OCI-LY1 (cell line): ENCODE measurements around the gene UNG.

Experiments used
- H2AFZ ChIP-seq: fragments of 200-600 bp; sonication (generic), shearing (Covaris generic); 2 replicates; pipeline ENCODE4 v1.6.0; 2014; ENCODE audit warnings: antibody characterized with exemption, mild to moderate bottlenecking, low read length
- H3F3A ChIP-seq: fragments of 200-600 bp; sonication (generic), shearing (Covaris generic); 2 replicates; pipeline ENCODE4 v1.6.0; 2014; ENCODE audit warnings: mild to moderate bottlenecking, antibody characterized with exemption, low read length, moderate library complexity; ENCODE audit not compliant: insufficient read depth
- H3K27ac ChIP-seq: fragments of 200-600 bp; sonication (generic); 2 replicates; pipeline ENCODE4 v1.5.1; 2014; ENCODE audit warnings: low read length, mixed run types, mild to moderate bottlenecking, low read depth; ENCODE audit not compliant: poor library complexity, severe bottlenecking
- H3K27me3 ChIP-seq: fragments of 200-600 bp; sonication (generic); 2 replicates; pipeline ENCODE4 v1.6.0; 2014; ENCODE audit warnings: antibody characterized with exemption, mild to moderate bottlenecking, low read length, moderate library complexity; ENCODE audit not compliant: insufficient read depth
- H3K36me3 ChIP-seq: fragments of 200-600 bp; sonication (generic); 2 replicates; pipeline ENCODE4 v1.6.1; 2014; ENCODE audit warnings: mild to moderate bottlenecking, antibody characterized with exemption, low read length, moderate library complexity, mixed read lengths; ENCODE audit not compliant: insufficient read depth
- H3K4me1 ChIP-seq: fragments of 200-600 bp; sonication (generic); 2 replicates; pipeline ENCODE4 v1.5.1; 2014; ENCODE audit warnings: mild to moderate bottlenecking, low read length, moderate library complexity; ENCODE audit not compliant: insufficient read depth, severe bottlenecking
- H3K4me2 ChIP-seq: fragments of 200-600 bp; sonication (generic), shearing (Covaris generic); 2 replicates; pipeline ENCODE4 v1.6.1; 2014; ENCODE audit warnings: low read length
- H3K4me3 ChIP-seq: fragments of 200-600 bp; sonication (generic); 2 replicates; pipeline ENCODE4 v1.5.1; 2014; ENCODE audit warnings: low read length, low read depth, mild to moderate bottlenecking, mixed read lengths; ENCODE audit not compliant: poor library complexity, severe bottlenecking
- H3K79me2 ChIP-seq: fragments of 200-600 bp; shearing (Covaris generic); 2 replicates; pipeline ENCODE4 v1.6.1; 2016; ENCODE audit warnings: mixed run types, low read length, mixed read lengths; ENCODE audit not compliant: insufficient read depth
- H3K9ac ChIP-seq: fragments of 200-600 bp; sonication (generic), shearing (Covaris generic); 2 replicates; pipeline ENCODE4 v1.6.1; 2014; ENCODE audit warnings: mild to moderate bottlenecking, low read length, mixed read lengths
- H3K9me2 ChIP-seq: fragments of 200-600 bp; sonication (generic), shearing (Covaris generic); 2 replicates; pipeline ENCODE4 v1.6.1; 2014; ENCODE audit warnings: low read depth, mild to moderate bottlenecking, low read length, mixed read lengths
- H3K9me3 ChIP-seq: fragments of 200-600 bp; shearing (Covaris generic); 2 replicates; pipeline ENCODE4 v1.6.1; 2014; ENCODE audit warnings: low read length, mixed read lengths
- H4K20me1 ChIP-seq: fragments of 200-600 bp; sonication (generic), shearing (Covaris generic); 2 replicates; pipeline ENCODE4 v1.6.0; 2016; ENCODE audit warnings: mild to moderate bottlenecking, low read length; ENCODE audit not compliant: insufficient read depth
- CTCF ChIP-seq: fragments of 200-600 bp; sonication (generic), shearing (Covaris generic); IDR thresholded peaks from 2 replicates; pipeline ENCODE4 v1.5.1; 2017; ENCODE audit warnings: mild to moderate bottlenecking, antibody characterized with exemption, low read length, moderate library complexity, mixed read lengths
- EZH2 ChIP-seq: fragments of 200-600 bp; sonication (generic), shearing (Covaris generic); IDR thresholded peaks from 2 replicates; pipeline ENCODE4 v1.8.0; 2017; ENCODE audit warnings: borderline replicate concordance, mixed run types, mild to moderate bottlenecking, antibody characterized with exemption, low read length, moderate library complexity, mixed read lengths

Gene UNG

GRCh38 chr12:109084425-109084824 lies 13.0 kb upstream of the UNG start:
- H3K27me3 ChIP-seq = no peaks in the 10 kb centered on the region
- H3K9ac ChIP-seq = no peak overlapping the region
- H3K9me3 ChIP-seq = no peaks in the 10 kb centered on the region
- no peak overlapping the region for H2AFZ ChIP-seq
- no peaks in the 10 kb centered on the region for H3K79me2 ChIP-seq
- no peaks in the 10 kb centered on the region for H4K20me1 ChIP-seq
- H3K4me1 ChIP-seq = no peaks in the 10 kb centered on the region
- no peak overlapping the region for H3K4me3 ChIP-seq
- TF ChIP-seq EZH2 (no peak), CTCF (no peak)
- H3K9me2 ChIP-seq = no peaks in the 10 kb centered on the region
- H3K4me2 ChIP-seq = no peak overlapping the region
- H3F3A ChIP-seq = no peaks in the 10 kb centered on the region
- H3K36me3 ChIP-seq = peaks cover 27% of the 10 kb centered on the region; the same call in 1 of the 2 replicates
- no peak overlapping the region for H3K27ac ChIP-seq

- no peaks in the 10 kb centered on the region for H4K20me1 ChIP-seq
- no peak overlapping the region for H3K9ac ChIP-seq
- no peaks in the 10 kb centered on the region for H3K27me3 ChIP-seq
- H3K4me1 ChIP-seq = peaks cover 7% of the 10 kb centered on the region
- H3K79me2 ChIP-seq = no peaks in the 10 kb centered on the region
- no peaks in the 10 kb centered on the region for H3F3A ChIP-seq
- TF ChIP-seq EZH2 (no peak), CTCF (no peak)
- no peak overlapping the region for H3K4me3 ChIP-seq
- H3K9me2 ChIP-seq = no peaks in the 10 kb centered on the region
- no peak overlapping the region for H3K27ac ChIP-seq
- no peaks in the 10 kb centered on the region for H3K9me3 ChIP-seq
- no peak overlapping the region for H3K4me2 ChIP-seq
- no peak overlapping the region for H2AFZ ChIP-seq
- peaks cover 36% of the 10 kb centered on the region; the same call in 1 of the 2 replicates for H3K36me3 ChIP-seq
Measured at GRCh38 chr12:109085590-109085989, 11.8 kb upstream of the UNG start.

- H3K9me2 ChIP-seq = no peaks in the 10 kb centered on the region
- peaks cover 22% of the 10 kb centered on the region for H3K4me1 ChIP-seq
- peaks cover 35% of the 10 kb centered on the region; the same call in 1 of the 2 replicates for H3K36me3 ChIP-seq
- no peak overlapping the region for H3K27ac ChIP-seq
- no peaks in the 10 kb centered on the region for H3F3A ChIP-seq
- H2AFZ ChIP-seq = no peak overlapping the region
- H3K9ac ChIP-seq = no peak overlapping the region
- no peaks in the 10 kb centered on the region for H3K27me3 ChIP-seq
- TF ChIP-seq CTCF = no peak
- TF ChIP-seq EZH2 = no peak
- H4K20me1 ChIP-seq = no peaks in the 10 kb centered on the region
- H3K9me3 ChIP-seq = no peaks in the 10 kb centered on the region
- H3K4me2 ChIP-seq = no peak overlapping the region
- no peak overlapping the region for H3K4me3 ChIP-seq
- peaks cover 6% of the 10 kb centered on the region; the same call in 1 of the 2 replicates for H3K79me2 ChIP-seq
Measured at GRCh38 chr12:109087250-109087649, 10.1 kb upstream of the UNG start.
